ENCODE results near the gene ZNF276. TPM values are rescaled to one million over a fixed set of nuclear protein-coding genes. Genes with fewer than 3 reads are reported as not detected.
"Not testable (repeated sequence)": the region's sequence is repeated elsewhere in the genome, so short reads cannot be mapped to it uniquely, and the experiment has no call there.

Gene ZNF276
- total RNA-seq, 3 donors from 2014 or later = 33.1 to 40.7 (median 35.5) TPM

- H3K4me3 Mint-ChIP-seq = no peak overlapping the region
- H3K36me3 Mint-ChIP-seq (ENCODE audit: insufficient read depth) = peaks cover 3% of the 10 kb centered on the region
- ATAC-seq (no peak), DNase-seq (no peak)
- peaks cover 7% of the 10 kb centered on the region for H3K4me1 Mint-ChIP-seq (ENCODE audit: low read depth)
- H3K9me3 Mint-ChIP-seq = no peaks in the 10 kb centered on the region
- H3K27me3 Mint-ChIP-seq (ENCODE audit: low read depth) = no peaks in the 10 kb centered on the region
These were observed 27.6 kb downstream of the ZNF276 start for GRCh38 chr16:89748921-89749320.

- H3K36me3 Mint-ChIP-seq (ENCODE audit: insufficient read depth) = peaks cover 4% of the 10 kb centered on the region
- H3K9me3 Mint-ChIP-seq = no peaks in the 10 kb centered on the region
- no peak overlapping the region for H3K4me3 Mint-ChIP-seq
- ATAC-seq (no peak), DNase-seq (no peak)
- H3K4me1 Mint-ChIP-seq (ENCODE audit: low read depth) = peaks cover 7% of the 10 kb centered on the region
- H3K27me3 Mint-ChIP-seq (ENCODE audit: low read depth) = no peaks in the 10 kb centered on the region
These were observed 28.3 kb downstream of the ZNF276 start for GRCh38 chr16:89749637-89750036.

- H3K36me3 Mint-ChIP-seq (ENCODE audit: insufficient read depth) = peaks cover 4% of the 10 kb centered on the region
- ATAC-seq = peak in 1 of 2 donors; percentile 41
- no peaks in the 10 kb centered on the region for H3K9me3 Mint-ChIP-seq
- peaks cover 42% of the 10 kb centered on the region for H3K4me1 Mint-ChIP-seq (ENCODE audit: low read depth)
- no peak for DNase-seq
- H3K4me3 Mint-ChIP-seq = no peak overlapping the region
- no peaks in the 10 kb centered on the region for H3K27me3 Mint-ChIP-seq (ENCODE audit: low read depth)
These were observed 38.5 kb downstream of the ZNF276 start for GRCh38 chr16:89759746-89760340.

- ATAC-seq (peak in 1 of 2 donors; percentile 41), DNase-seq (no peak)
- H3K27me3 Mint-ChIP-seq (ENCODE audit: low read depth) = no peaks in the 10 kb centered on the region
- no peaks in the 10 kb centered on the region for H3K9me3 Mint-ChIP-seq
- H3K4me1 Mint-ChIP-seq (ENCODE audit: low read depth) = peaks cover 48% of the 10 kb centered on the region
- peak overlapping the region; percentile 78 for H3K4me3 Mint-ChIP-seq
- no peaks in the 10 kb centered on the region for H3K36me3 Mint-ChIP-seq (ENCODE audit: insufficient read depth)
These were observed 40.1 kb downstream of the ZNF276 start for GRCh38 chr16:89761304-89761922.

GRCh38 chr16:89764711-89765201 lies 43.4 kb downstream of the ZNF276 start:
- Mint-ChIP-seq H3K36me3 (ENCODE audit: insufficient read depth) (peaks cover 6% of the 10 kb centered on the region), H3K4me3 (peak overlapping the region; percentile 72), H3K27me3 (ENCODE audit: low read depth) (no peaks in the 10 kb centered on the region), H3K4me1 (ENCODE audit: low read depth) (peaks cover 46% of the 10 kb centered on the region), H3K9me3 (no peaks in the 10 kb centered on the region)
- ATAC-seq (peak; percentile 44 to 66), DNase-seq (peak; percentile 19)

- peak overlapping the region; percentile 72 for H3K4me3 Mint-ChIP-seq
- ATAC-seq (peak; percentile 10 to 29), DNase-seq (no peak)
- H3K27me3 Mint-ChIP-seq (ENCODE audit: low read depth) = no peaks in the 10 kb centered on the region
- H3K9me3 Mint-ChIP-seq = no peaks in the 10 kb centered on the region
- H3K4me1 Mint-ChIP-seq (ENCODE audit: low read depth) = peaks cover 40% of the 10 kb centered on the region
- peaks cover 6% of the 10 kb centered on the region for H3K36me3 Mint-ChIP-seq (ENCODE audit: insufficient read depth)
These were observed 44.0 kb downstream of the ZNF276 start for GRCh38 chr16:89765292-89765830.

GRCh38 chr16:89770367-89770766 lies 49.0 kb downstream of the ZNF276 start:
- Mint-ChIP-seq H3K4me3 (no peak overlapping the region), H3K4me1 (ENCODE audit: low read depth) (peaks cover under 1% of the 10 kb centered on the region)

GRCh38 chr16:89775223-89775622 lies 53.9 kb downstream of the ZNF276 start:
- ATAC-seq (no peak), DNase-seq (no peak)
- Mint-ChIP-seq H3K4me1 (ENCODE audit: low read depth) (no peaks in the 10 kb centered on the region), H3K4me3 (no peak overlapping the region), H3K9me3 (no peaks in the 10 kb centered on the region), H3K27me3 (ENCODE audit: low read depth) (no peaks in the 10 kb centered on the region), H3K36me3 (ENCODE audit: insufficient read depth) (peaks cover 2% of the 10 kb centered on the region)

More at GRCh38 chr16:89770367-89770766, 49.0 kb downstream of the ZNF276 start:
- no peak for DNase-seq
- Mint-ChIP-seq H3K9me3 (no peaks in the 10 kb centered on the region), H3K36me3 (ENCODE audit: insufficient read depth) (peaks cover 6% of the 10 kb centered on the region), H3K27me3 (ENCODE audit: low read depth) (no peaks in the 10 kb centered on the region)
- ATAC-seq = no peak

- ATAC-seq; H3K27me3 Mint-ChIP-seq (ENCODE audit: low read depth); H3K9me3 Mint-ChIP-seq: not testable (repeated sequence)
These were observed 56.9 kb downstream of the ZNF276 start for GRCh38 chr16:89778211-89778610.

GRCh38 chr16:89779231-89779908 lies 58.0 kb downstream of the ZNF276 start:
- H3K9me3 Mint-ChIP-seq = no peaks in the 10 kb centered on the region
- H3K4me3 Mint-ChIP-seq = no peak overlapping the region
- H3K36me3 Mint-ChIP-seq (ENCODE audit: insufficient read depth) = peaks cover 9% of the 10 kb centered on the region
- DNase-seq (no peak), ATAC-seq (no peak)
- H3K27me3 Mint-ChIP-seq (ENCODE audit: low read depth) = no peaks in the 10 kb centered on the region
- peaks cover 7% of the 10 kb centered on the region for H3K4me1 Mint-ChIP-seq (ENCODE audit: low read depth)

More at GRCh38 chr16:89778211-89778610, 56.9 kb downstream of the ZNF276 start:
- DNase-seq; H3K4me1 Mint-ChIP-seq (ENCODE audit: low read depth); H3K36me3 Mint-ChIP-seq (ENCODE audit: insufficient read depth); H3K4me3 Mint-ChIP-seq: not testable (repeated sequence)

GRCh38 chr16:89779909-89780305 lies 58.6 kb downstream of the ZNF276 start:
- no peak overlapping the region for H3K4me3 Mint-ChIP-seq
- no peaks in the 10 kb centered on the region for H3K27me3 Mint-ChIP-seq (ENCODE audit: low read depth)
- no peak for DNase-seq
- peaks cover 12% of the 10 kb centered on the region for H3K4me1 Mint-ChIP-seq (ENCODE audit: low read depth)
- ATAC-seq = no peak
- no peaks in the 10 kb centered on the region for H3K9me3 Mint-ChIP-seq
- H3K36me3 Mint-ChIP-seq (ENCODE audit: insufficient read depth) = peaks cover 11% of the 10 kb centered on the region

- H3K9me3 Mint-ChIP-seq = no peaks in the 10 kb centered on the region
- no peak for DNase-seq
These were observed 61.2 kb downstream of the ZNF276 start for GRCh38 chr16:89782489-89782888.

GRCh38 chr16:89783952-89784351 lies 62.6 kb downstream of the ZNF276 start:
- not testable (repeated sequence) for H3K4me3 Mint-ChIP-seq; H3K27me3 Mint-ChIP-seq (ENCODE audit: low read depth); H3K9me3 Mint-ChIP-seq; DNase-seq; ATAC-seq
- peaks cover 32% of the 10 kb centered on the region for H3K4me1 Mint-ChIP-seq (ENCODE audit: low read depth)
- peaks cover 11% of the 10 kb centered on the region for H3K36me3 Mint-ChIP-seq (ENCODE audit: insufficient read depth)

More at GRCh38 chr16:89782489-89782888, 61.2 kb downstream of the ZNF276 start:
- H3K27me3 Mint-ChIP-seq (ENCODE audit: low read depth) = no peaks in the 10 kb centered on the region
- no peak for ATAC-seq
- peaks cover 11% of the 10 kb centered on the region for H3K36me3 Mint-ChIP-seq (ENCODE audit: insufficient read depth)
- peaks cover 32% of the 10 kb centered on the region for H3K4me1 Mint-ChIP-seq (ENCODE audit: low read depth)
- no peak overlapping the region for H3K4me3 Mint-ChIP-seq

- Mint-ChIP-seq H3K9me3 (no peaks in the 10 kb centered on the region), H3K27me3 (ENCODE audit: low read depth) (no peaks in the 10 kb centered on the region), H3K4me1 (ENCODE audit: low read depth) (peaks cover 32% of the 10 kb centered on the region), H3K36me3 (ENCODE audit: insufficient read depth) (peaks cover 11% of the 10 kb centered on the region), H3K4me3 (no peak overlapping the region)
- ATAC-seq (peak; percentile 27 to 58), DNase-seq (no peak)
These were observed 63.1 kb downstream of the ZNF276 start for GRCh38 chr16:89784406-89784805.
